HG03521 (cell line): ENCODE data around the gene SLC8A1.

Source experiments
- ATAC-seq: cut with Tn5 transposase; IDR thresholded peaks from one replicate; pipeline ENCODE4 v1.9.1; 2021; ENCODE audit warnings: mild to moderate bottlenecking, moderate library complexity; ENCODE audit not compliant: unreplicated experiment

SLC8A1 gene

GRCh38 chr2:40451918-40452605, at the start of gene SLC8A1:
SLC8A1 (minus strand) TSS chr2:40452090.
- ATAC-seq: no peak

- no peak for ATAC-seq
These were observed 47.5 kb upstream of the SLC8A1 start for GRCh38 chr2:40499437-40499836.

DNA sequence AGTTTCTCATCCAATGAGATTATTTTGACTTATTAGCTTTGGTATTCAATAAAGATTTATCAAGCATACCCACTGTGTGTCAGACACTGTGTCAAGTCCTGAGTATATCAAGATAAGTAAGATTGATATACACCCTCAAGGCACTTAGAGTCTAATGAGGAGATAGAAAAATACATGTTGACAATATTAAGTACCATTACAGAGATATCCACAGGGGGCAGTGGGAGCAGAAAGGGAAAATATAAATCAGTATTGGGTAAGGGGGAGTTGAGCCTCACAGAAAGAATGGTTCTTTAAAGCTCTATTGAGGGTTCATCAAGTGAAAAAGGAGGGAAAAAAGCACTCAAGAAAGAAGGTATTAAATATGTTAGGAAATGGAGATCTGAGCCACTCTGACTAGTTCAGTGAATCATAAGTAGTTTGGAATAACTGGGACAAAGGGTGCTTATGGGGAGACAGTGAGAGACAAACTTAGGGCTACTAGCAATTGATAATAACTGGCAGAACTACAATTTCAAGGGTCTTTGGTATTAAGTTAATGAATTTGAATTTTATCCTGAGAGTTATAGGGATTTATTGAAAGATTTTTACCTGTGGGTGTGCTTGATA, 45.5 kb upstream of the SLC8A1 start:
- ATAC-seq: no peak

DNA sequence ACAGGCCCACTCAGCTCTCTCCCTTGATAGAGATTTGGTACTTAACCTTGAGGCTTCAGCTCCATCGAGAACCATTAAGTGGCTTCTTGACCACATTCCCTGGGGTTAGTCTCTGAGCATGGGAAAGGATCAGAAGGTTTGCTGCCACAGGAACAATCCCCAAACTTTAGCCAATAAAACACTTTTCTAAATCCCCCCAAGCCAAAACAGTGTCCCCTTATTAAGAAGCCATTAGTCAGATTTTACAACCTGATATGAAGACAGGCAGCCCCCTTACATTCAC, 37.7 kb upstream of the SLC8A1 start:
- no peak for ATAC-seq

GRCh38 chr2:40488927-40489677, 37.2 kb upstream of the SLC8A1 start:
- ATAC-seq: no peak

DNA sequence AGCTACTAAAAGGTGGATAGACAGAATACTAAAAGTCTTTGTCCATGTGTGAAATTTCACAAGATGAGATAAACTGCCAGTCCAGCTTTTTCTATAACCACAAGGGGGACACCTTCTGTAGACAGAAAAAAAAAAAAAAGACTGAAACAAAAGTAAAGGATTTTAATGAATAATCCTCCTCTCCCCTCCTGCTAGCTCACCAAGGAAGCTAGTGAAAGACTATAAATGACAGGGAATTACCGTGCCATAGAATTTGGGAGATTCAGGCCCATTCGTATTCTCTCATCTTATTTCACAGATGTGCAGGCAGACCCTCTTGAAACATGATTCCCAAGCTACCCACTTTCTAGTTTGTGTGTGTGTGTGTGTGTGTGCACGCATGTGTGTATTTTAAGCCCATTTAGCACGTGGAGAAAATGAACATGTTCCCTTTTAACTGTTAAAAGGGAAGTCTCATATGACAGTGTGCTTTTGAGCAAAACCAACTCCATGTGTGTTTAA, 36.3 kb upstream of the SLC8A1 start:
- ATAC-seq: no peak

DNA sequence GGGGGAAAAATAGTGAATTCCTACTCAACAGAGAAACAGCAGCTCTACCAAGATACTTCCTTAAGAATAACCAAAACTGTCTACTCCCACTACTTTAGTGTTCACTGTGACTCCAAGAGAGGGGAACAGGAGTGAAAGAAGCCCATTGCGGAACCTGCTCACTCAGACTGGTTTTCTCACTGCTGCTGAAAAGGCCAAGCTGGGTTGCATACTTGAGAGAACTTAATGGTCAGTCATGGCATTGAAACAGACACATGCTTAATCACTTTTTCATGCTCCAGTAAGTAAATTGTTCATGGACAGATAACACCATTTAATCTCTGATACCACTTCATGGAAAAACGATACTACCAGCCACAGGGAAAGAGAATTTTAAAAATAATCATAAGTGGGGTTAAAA, 35.7 kb upstream of the SLC8A1 start:
- ATAC-seq: no peak

DNA sequence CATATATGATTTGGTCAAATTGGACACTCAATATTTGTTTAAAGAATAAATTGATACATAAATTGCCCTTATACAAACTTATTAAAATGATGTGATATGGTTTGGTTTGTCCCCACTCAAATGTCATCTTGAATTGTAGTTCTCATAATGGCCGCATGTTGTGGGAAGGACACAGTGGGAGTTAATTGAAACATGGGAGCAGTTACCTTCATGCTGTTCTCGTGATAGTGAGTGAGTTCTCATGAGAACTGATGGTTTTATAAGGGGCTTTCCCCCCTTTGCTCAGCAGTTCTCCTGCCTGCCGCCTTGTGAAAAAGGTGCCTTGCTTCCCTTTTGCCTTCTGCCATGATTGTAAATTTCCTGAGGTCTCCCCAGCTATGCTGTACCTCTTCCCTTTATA, 34.0 kb upstream of the SLC8A1 start:
- no peak for ATAC-seq

- no peak for ATAC-seq
These were observed 33.4 kb upstream of the SLC8A1 start for GRCh38 chr2:40485318-40485717.

GRCh38 chr2:40483549-40484243, 31.8 kb upstream of the SLC8A1 start:
- no peak for ATAC-seq

- ATAC-seq: no peak
These were observed 28.7 kb upstream of the SLC8A1 start for GRCh38 chr2:40480596-40480995.

DNA sequence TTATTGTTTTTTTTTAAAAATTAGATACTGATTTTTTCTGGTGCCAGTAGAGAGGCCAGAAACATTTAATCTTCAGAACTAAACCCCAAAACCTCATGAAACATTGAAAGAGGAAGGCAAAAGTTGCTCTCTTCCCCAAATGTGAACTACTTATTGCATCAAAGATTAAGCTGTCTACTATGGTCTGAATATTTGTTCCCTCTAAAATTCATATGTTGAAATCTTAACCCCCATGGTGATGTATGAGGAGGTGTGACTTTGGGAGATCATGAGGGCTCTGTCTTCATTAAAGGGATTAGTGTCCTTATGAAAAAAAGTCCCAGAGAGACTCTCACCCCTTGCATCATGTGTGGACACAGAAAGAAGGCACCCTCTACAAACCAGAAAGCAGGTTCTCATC, 28.2 kb upstream of the SLC8A1 start:
- no peak for ATAC-seq

- no peak for ATAC-seq
These were observed 25.5 kb upstream of the SLC8A1 start for GRCh38 chr2:40477361-40477760.

GRCh38 chr2:40476436-40476835, 24.5 kb upstream of the SLC8A1 start:
- no peak for ATAC-seq

DNA sequence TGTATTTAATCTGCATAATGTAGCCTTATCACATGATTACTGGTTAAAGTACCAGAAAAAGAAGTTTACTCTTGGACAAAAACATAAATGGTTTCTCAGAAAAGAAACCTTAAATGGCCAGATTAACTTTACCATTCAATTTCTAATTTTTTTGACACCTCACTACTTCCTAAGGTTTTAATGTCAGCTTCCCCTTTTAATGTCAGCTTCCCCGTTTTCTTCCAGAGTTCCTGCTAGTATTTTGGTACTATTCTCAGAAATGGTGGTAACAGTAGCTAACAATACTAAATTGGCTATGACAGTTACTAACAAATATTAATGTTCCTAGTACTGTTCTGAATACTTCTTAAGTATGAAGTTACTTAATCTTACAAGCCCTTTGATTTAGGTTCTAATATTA, 22.4 kb upstream of the SLC8A1 start:
- no peak for ATAC-seq

DNA sequence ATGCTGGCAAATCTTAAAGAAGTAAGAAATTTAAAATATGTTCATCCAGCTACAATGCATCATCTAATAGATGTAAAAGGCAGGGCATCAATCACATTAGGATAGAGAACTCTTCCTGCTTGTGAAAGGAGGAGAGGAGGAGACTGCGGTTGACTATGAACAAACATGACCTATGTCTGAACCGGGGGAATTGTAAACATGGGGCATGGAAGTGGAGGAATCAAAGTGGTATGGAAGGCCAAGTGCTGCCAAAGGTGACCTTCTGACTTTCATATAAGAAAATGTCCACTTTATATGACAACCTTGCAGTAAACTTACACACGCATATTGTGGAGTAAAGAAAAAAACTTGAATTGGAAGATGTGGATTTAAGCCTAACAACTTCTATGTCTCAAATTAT, 20.0 kb upstream of the SLC8A1 start:
- no peak for ATAC-seq

DNA sequence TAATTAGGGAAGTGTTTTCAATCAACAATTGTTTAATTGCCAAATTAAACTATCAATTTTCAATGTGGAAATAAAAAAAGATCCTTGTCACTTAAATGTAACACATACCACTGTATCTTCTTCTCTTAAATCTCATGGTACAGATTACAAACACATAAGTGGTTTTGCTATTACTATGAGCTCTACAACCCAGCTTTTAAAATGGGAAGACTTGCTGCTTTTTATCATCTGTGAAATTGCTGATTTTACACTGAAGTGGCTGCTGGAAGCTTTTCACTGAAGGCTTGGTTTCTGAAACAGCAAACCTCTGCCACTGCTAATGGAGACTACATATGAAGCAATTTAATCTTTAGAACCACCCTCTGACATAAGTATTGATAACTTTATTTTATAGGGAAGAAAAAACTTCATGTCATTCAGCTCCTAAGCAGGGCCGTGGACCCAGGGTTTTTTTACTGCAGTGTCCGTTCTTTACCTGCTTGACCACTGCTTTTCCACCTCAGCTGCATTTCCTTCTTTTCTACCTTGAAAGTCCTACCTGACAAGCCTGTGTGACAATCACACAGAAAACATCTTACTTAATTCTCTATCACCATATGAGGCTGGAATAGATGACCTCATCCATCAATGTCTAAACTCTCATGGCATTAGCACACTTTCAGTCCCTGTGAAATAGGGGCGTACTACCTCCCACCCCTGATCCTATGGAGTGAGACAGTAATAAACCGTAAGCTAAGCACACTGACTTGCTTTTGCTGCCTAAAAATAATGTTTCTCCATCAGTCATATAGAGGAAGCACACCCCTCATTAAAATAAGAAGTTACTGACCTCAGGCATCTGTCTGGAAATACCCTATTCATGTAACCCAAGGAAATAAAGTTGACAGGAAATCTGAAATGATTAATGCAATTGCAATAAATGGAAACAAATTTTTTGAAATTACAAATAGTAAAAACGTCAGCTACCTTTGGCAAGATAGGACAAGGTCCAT, 19.2 kb upstream of the SLC8A1 start:
- no peak for ATAC-seq

GRCh38 chr2:40466935-40467572, 15.2 kb upstream of the SLC8A1 start:
- ATAC-seq: no peak

- ATAC-seq: no peak
These were observed 14.5 kb upstream of the SLC8A1 start for GRCh38 chr2:40466332-40466906.

DNA sequence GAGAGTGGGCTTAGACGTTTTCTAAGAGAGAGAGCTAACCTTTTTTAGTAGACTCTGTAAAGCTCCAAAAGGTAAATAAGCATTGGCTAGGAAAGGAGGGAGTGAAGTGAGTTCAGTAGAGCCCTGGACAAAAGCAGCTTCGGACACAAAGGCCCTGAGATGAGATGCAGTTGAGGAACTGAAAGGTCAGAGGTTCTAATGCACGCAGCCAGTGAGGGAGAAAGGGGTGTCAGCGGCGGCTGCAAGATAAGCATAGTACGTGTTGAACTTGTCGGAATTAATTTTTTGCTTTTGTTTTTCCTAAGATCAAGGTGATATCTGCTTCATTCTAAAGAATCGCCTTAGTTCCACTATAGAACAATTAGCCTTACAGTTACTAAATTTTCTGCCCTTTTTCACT, 11.2 kb upstream of the SLC8A1 start:
- ATAC-seq: no peak
